Stomach (tissue), 4 donors: Measurements from ENCODE around the gene ITGAE.

ENCODE experiments used
- CTCF ChIP-seq, 7 experiments: fragments of 450-650 bp in 4 of 7; fragments of 200-600 bp in 3 of 7; sonication (generic) in 3 of 7; IDR thresholded peaks; one replicate each; pipeline ENCODE4 v1.5.1; 2016 to 2019; ENCODE audit warnings: antibody characterized with exemption in 7 of 7, control low read depth in 2 of 7, mild to moderate bottlenecking in 1 of 7
- EP300 ChIP-seq: sonication (generic); formaldehyde crosslinking; IDR thresholded peaks from one replicate; pipeline ENCODE4 v1.6.1; 2017; ENCODE audit warnings: antibody characterized with exemption
- POLR2A ChIP-seq, 4 donors: fragments of 450-650 bp; IDR thresholded peaks; one replicate each; pipeline ENCODE4 v1.6.1; 2016; ENCODE audit warnings: antibody characterized with exemption in 4 of 4, control low read depth in 2 of 4, mild to moderate bottlenecking in 1 of 4, moderate library complexity in 1 of 4

GRCh38 chr17:3723188-3723555, 77.8 kb downstream of the ITGAE start:
- TF ChIP-seq EP300, result no peak
- TF ChIP-seq CTCF (IDR thresholded peaks at IDR 0.05), result no peak
- TF ChIP-seq POLR2A (IDR thresholded peaks at IDR 0.05), result no peak
